ENCODE measurements around the gene AFF3. TPM values are rescaled to one million over a fixed set of nuclear protein-coding genes. Genes with fewer than 3 reads are reported as not detected.

AFF3 gene
- total RNA-seq, 1 donor from 2014 or later: 12.2 TPM

DNA sequence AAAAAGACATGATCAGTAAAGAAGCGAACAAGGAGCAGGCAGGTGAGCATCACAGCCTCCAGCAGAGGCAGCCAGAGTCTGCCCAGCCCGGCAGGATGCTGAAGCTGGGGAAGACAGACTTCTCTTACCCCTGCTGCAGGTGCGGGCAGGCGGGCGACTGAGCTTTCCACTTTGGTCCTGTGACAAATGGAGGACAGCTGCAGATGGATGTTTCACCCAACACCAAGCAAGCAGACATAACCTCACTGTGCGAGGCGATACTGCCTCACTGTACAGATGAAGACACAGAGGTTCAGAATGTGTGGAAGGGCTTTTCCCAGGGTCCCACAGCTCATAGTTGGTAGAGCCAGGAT is 251.0 kb downstream of the AFF3 start:
- no peak for DNase-seq (ENCODE audit: low spot score)
- Mint-ChIP-seq H3K9me3 (ENCODE audit: unreplicated experiment) (no peaks in the 10 kb centered on the region), H3K27me3 (ENCODE audit: unreplicated experiment) (peaks cover 5% of the 10 kb centered on the region), H3K36me3 (ENCODE audit: low read depth, unreplicated experiment) (no peaks in the 10 kb centered on the region), H3K4me1 (ENCODE audit: unreplicated experiment) (no peaks in the 10 kb centered on the region), H3K4me3 (ENCODE audit: unreplicated experiment) (no peak overlapping the region), H3K27ac (ENCODE audit: unreplicated experiment) (no peak overlapping the region)
- TF ChIP-seq, protein P1, sequence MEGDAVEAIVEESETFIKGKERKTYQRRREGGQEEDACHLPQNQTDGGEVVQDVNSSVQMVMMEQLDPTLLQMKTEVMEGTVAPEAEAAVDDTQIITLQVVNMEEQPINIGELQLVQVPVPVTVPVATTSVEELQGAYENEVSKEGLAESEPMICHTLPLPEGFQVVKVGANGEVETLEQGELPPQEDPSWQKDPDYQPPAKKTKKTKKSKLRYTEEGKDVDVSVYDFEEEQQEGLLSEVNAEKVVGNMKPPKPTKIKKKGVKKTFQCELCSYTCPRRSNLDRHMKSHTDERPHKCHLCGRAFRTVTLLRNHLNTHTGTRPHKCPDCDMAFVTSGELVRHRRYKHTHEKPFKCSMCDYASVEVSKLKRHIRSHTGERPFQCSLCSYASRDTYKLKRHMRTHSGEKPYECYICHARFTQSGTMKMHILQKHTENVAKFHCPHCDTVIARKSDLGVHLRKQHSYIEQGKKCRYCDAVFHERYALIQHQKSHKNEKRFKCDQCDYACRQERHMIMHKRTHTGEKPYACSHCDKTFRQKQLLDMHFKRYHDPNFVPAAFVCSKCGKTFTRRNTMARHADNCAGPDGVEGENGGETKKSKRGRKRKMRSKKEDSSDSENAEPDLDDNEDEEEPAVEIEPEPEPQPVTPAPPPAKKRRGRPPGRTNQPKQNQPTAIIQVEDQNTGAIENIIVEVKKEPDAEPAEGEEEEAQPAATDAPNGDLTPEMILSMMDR (IDR thresholded peaks at IDR 0.05; ENCODE audit: unreplicated experiment): no peak

DNA sequence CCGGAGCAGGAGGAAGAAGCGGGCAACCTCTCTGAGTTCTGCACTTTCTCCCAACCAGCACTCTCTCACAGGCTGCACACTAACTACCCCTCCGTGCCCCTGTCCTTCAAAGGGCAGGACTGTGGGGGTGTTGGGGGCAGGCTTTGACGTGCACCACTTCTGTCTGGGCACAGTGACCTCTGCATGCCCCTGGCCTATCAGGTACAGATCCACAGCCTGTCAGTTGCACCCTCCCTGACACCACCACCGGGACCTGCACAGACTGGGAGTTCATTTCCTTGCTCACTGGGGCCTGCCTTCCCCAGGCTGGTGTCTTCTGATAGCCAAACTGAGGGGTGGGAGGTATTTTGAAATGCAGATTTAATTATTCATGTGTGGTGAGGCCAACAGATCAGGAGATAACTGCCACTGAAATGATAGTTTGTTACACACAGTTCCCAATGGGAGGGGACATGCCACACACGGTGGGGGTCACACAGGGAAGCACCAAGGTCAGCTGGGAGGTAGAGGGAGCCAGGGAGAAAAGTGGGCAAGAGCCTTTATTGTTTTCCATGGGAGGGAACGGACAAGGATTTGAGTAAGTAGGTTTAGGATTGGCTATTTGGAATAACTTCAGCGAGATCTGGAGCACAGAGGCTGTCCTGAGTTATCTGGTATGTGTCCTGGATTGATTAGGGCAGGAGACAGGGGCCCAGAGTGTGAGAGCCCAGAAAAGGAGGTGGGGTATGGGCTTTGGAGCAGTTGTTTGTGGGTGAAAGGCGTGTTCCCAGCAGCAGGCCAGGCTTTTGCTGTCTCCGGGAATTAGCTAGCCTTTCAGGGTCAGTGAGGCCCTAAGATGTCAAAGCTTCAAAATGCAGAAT is 251.6 kb downstream of the AFF3 start:
- TF ChIP-seq, protein P1 (IDR thresholded peaks at IDR 0.05; ENCODE audit: unreplicated experiment): no peak

DNA sequence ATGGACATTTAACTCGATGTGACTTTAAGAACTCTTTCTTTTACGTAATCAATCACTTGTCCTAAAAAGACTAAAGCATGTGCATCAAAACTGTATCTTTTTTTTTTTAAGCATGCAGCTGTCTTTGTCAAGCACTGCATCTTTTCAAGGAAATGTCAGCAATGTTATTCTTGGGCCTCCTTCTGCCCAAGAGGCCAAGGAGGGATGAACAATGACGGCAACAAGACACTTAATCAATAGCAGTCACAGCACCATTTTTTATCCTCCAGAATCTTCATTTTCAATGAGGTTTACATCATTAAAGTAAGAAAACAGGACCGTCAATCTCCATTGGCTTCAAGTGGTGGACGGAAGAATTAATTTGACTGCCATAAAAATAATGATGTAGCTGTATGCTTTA is 253.8 kb downstream of the AFF3 start:
- Mint-ChIP-seq H3K36me3 (ENCODE audit: low read depth, unreplicated experiment) (no peaks in the 10 kb centered on the region), H3K4me3 (ENCODE audit: unreplicated experiment) (no peak overlapping the region), H3K4me1 (ENCODE audit: unreplicated experiment) (no peaks in the 10 kb centered on the region), H3K27me3 (ENCODE audit: unreplicated experiment) (peaks cover 4% of the 10 kb centered on the region), H3K27ac (ENCODE audit: unreplicated experiment) (no peak overlapping the region), H3K9me3 (ENCODE audit: unreplicated experiment) (no peaks in the 10 kb centered on the region)
- TF ChIP-seq, protein P1 (IDR thresholded peaks at IDR 0.05; ENCODE audit: unreplicated experiment): no peak
- DNase-seq (ENCODE audit: low spot score): no peak

More for the DNA sequence above, 251.6 kb downstream of the AFF3 start:
- Mint-ChIP-seq H3K27ac (ENCODE audit: unreplicated experiment) (no peak overlapping the region), H3K27me3 (ENCODE audit: unreplicated experiment) (peaks cover 5% of the 10 kb centered on the region), H3K9me3 (ENCODE audit: unreplicated experiment) (no peaks in the 10 kb centered on the region), H3K36me3 (ENCODE audit: low read depth, unreplicated experiment) (no peaks in the 10 kb centered on the region), H3K4me3 (ENCODE audit: unreplicated experiment) (no peak overlapping the region), H3K4me1 (ENCODE audit: unreplicated experiment) (no peaks in the 10 kb centered on the region)
- no peak for DNase-seq (ENCODE audit: low spot score)

DNA sequence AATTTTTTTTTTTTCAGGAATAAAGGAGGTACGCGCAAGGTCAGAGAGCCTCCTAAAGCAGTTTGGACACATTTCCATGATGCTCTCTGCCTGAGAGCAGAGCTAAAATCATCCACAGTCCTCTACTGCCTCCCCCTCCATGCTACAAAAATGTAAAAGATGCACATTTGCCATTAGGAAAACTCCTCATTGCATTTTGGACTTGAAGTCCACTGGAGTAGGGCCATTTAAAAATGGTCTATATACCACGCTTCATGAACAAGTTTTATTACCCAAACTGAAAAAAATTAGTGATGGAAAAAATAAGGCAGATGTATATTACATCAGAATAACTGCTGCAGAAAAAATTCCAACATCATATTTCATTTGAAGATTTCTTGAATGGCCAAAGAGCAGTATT is 256.0 kb downstream of the AFF3 start:
- H3K27me3 Mint-ChIP-seq (ENCODE audit: unreplicated experiment): peaks cover 4% of the 10 kb centered on the region
- H3K9me3 Mint-ChIP-seq (ENCODE audit: unreplicated experiment): no peaks in the 10 kb centered on the region
- H3K4me1 Mint-ChIP-seq (ENCODE audit: unreplicated experiment): no peaks in the 10 kb centered on the region
- no peak overlapping the region for H3K4me3 Mint-ChIP-seq (ENCODE audit: unreplicated experiment)
- no peak overlapping the region for H3K27ac Mint-ChIP-seq (ENCODE audit: unreplicated experiment)
- no peak for DNase-seq (ENCODE audit: low spot score)
- TF ChIP-seq, protein P1 (IDR thresholded peaks at IDR 0.05; ENCODE audit: unreplicated experiment): no peak
- no peaks in the 10 kb centered on the region for H3K36me3 Mint-ChIP-seq (ENCODE audit: low read depth, unreplicated experiment)

DNA sequence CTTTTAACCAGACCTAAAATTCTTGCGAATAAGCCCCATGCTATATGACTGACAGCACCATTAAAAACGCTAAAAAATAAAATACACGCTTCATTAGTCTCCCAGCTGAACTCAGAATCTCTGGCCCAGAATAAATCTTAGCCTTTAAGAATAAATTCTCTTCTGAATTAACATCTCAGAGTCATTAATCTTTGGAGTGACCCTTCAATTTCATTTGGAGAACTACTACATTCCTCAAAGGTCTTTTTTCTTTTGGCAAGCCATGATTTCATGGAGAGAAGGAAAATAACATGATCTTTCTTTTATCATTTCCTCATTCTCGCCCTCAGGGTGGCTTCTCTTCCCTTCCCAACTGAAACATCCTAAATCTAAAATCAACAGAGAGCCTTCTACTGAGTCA is 259.0 kb downstream of the AFF3 start:
- Mint-ChIP-seq H3K36me3 (ENCODE audit: low read depth, unreplicated experiment) (no peaks in the 10 kb centered on the region), H3K27me3 (ENCODE audit: unreplicated experiment) (peaks cover 1% of the 10 kb centered on the region), H3K27ac (ENCODE audit: unreplicated experiment) (no peak overlapping the region), H3K4me1 (ENCODE audit: unreplicated experiment) (no peaks in the 10 kb centered on the region), H3K4me3 (ENCODE audit: unreplicated experiment) (no peak overlapping the region), H3K9me3 (ENCODE audit: unreplicated experiment) (no peaks in the 10 kb centered on the region)
- TF ChIP-seq, protein P1 (IDR thresholded peaks at IDR 0.05; ENCODE audit: unreplicated experiment): no peak
- no peak for DNase-seq (ENCODE audit: low spot score)
